Measurements from ENCODE around the gene SP8. TPM values are rescaled to one million over a fixed set of nuclear protein-coding genes. Genes with fewer than 3 reads are reported as not detected.

Gene SP8
- total RNA-seq, 1 donor from 2014 or later = not detected

- intact Hi-C loops (cut with micrococcal nuclease) = loop anchor here (5.0 to 10.0 kb wide), 3 partner anchors 457 to 972 kb away; partner anchors contain the start of gene DNAH11
Observed at GRCh38 chr7:20795361-20795760, 8.7 kb upstream of the SP8 start.

GRCh38 chr7:20794676-20795075 is 8.0 kb upstream of the SP8 start:
- intact Hi-C loops (cut with micrococcal nuclease) = loop anchor here (5.0 to 10.0 kb wide), 3 partner anchors 458 to 973 kb away; partner anchors contain the start of gene DNAH11

DNA sequence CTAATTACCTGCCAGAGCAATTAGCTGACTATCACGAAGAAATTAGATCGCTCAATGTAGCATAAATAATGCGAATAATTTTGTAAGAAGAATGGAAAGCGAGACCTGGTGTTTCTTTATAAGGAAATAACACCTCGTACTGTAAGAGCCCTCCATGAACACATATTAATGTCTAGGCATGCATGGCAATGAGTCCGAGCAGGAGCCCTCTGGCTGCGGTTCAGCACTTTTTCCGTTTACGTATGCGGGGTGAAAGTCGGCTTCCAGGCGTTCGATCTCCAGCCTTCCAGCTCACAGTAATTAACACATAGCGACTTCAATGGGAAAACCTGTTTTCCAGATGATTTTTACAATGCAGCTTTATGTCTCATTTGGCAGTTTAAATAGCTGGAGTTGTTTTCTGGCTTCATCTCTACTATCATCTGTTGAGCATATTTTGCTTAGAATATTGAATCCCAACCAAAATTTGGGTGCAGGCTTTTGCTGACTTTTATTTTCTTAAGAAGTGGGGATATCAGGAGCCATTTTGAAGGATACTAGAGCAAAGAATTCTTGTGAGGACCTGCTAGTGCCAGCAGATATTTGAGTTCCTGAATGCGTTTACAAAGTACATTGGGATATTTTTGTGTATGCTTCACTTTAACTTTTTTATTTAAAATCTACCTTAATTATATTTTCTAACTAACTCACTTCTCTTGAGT is 7.2 kb upstream of the SP8 start:
- intact Hi-C loops (cut with micrococcal nuclease) = loop anchor here (10.0 kb wide), 1 partner anchor 751 kb away; the partner anchor contains the start of gene DNAH11

DNA sequence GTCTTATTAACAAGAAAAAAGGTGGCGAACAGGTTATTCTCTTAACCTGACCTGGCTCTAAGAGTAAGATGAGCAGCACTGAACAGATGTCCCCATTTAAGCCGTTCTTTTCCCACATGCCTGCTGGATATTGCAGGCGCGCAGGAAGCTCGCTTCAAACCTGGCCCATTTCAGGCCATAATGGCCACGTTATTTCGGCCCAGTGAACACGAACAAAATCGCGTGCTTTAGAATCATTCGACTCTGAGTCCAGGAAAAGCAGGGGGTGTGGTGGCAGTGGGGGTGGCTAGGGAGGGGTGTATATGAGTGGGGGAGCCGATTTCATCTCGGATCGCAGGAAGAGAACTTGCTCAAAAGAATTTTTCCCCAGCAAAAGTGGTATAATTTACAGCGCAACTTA is 6.6 kb upstream of the SP8 start:
- intact Hi-C loops (cut with micrococcal nuclease) = loop anchor here (10.0 kb wide), 1 partner anchor 752 kb away; the partner anchor contains the start of gene DNAH11

GRCh38 chr7:20791538-20792434 is 5.1 kb upstream of the SP8 start:
- intact Hi-C loops (cut with micrococcal nuclease) = loop anchor here (10.0 kb wide), 1 partner anchor 753 kb away; the partner anchor contains the start of gene DNAH11

DNA sequence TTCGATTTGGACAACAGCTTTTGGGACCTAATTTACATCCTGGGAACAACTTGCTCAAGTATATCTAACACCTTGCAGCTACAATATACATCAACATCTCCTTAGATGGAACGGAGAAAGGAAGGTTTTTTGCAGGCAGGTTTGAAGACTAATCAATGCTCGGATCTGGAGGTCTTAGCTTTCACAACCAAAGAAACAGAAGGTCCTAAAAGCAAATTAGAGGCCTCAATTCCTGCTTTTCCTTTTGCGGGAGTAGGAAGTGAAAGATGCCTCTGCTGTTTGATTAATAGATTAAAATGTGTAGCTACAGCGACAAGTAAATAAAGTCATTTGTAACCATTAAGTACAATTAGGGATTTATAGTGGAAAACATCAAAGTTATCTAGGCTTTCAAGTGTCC is 3.7 kb upstream of the SP8 start:
- intact Hi-C loops (cut with micrococcal nuclease) = loop anchor here (10.0 kb wide), 1 partner anchor 754 kb away; the partner anchor contains the start of gene DNAH11

GRCh38 chr7:20788420-20788990 is 1.8 kb upstream of the SP8 start:
- intact Hi-C loops (cut with micrococcal nuclease) = loop anchor here (5.0 kb wide), 1 partner anchor 1676 kb away; no protein-coding TSS in a partner anchor

- intact Hi-C loops (cut with micrococcal nuclease) = loop anchor here (5.0 kb wide), 1 partner anchor 1676 kb away; no protein-coding TSS in a partner anchor
Observed at GRCh38 chr7:20787660-20788419, 1.2 kb upstream of the SP8 start.

DNA sequence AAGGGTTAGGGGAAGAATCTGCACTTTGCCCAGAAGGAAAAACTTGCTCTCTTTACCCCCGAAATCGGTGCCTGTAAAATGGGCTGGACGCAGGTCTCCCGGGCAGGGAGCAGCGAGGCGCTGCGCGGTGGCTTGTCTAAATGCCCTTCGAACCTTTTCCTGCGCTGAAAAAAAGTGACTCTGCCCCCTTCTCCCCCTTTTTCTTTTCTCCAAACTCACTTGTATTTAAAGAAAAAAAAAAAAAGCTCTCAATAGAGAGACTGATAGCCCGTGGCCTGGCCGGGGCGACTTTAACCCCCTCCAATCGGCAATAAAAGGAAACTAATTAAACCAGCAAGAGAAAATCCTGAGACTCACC is 286 bp downstream of the SP8 start:
- intact Hi-C loops (cut with micrococcal nuclease) = loop anchor here (1.0 to 5.0 kb wide), 2 partner anchors 10 to 1674 kb away; no protein-coding TSS in a partner anchor

DNA sequence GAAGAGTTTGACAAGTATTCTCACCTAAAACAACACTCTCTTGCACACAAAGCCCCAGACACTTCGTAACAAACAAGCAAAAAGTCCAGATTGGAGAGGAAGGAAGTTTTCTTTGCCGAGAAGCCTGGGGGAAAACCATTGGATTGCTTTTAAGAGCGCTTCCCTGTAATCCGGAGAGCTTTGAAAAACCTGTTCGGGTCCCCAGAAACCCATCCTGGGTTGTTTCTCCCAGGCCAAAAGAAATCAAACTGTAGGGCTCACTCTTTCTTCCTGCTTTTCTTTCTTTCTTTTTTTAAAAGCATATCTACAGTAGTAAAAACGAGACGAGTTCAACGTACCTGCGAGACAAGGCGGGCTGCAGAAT is 655 bp downstream of the SP8 start:
- intact Hi-C loops (cut with micrococcal nuclease) = loop anchor here (1.0 to 5.0 kb wide), 2 partner anchors 10 to 1674 kb away; no protein-coding TSS in a partner anchor

GRCh38 chr7:20785157-20786048 is 1.3 kb downstream of the SP8 start:
- intact Hi-C loops (cut with micrococcal nuclease) = loop anchor here (1.0 to 5.0 kb wide), 2 partner anchors 11 to 1673 kb away; no protein-coding TSS in a partner anchor

DNA sequence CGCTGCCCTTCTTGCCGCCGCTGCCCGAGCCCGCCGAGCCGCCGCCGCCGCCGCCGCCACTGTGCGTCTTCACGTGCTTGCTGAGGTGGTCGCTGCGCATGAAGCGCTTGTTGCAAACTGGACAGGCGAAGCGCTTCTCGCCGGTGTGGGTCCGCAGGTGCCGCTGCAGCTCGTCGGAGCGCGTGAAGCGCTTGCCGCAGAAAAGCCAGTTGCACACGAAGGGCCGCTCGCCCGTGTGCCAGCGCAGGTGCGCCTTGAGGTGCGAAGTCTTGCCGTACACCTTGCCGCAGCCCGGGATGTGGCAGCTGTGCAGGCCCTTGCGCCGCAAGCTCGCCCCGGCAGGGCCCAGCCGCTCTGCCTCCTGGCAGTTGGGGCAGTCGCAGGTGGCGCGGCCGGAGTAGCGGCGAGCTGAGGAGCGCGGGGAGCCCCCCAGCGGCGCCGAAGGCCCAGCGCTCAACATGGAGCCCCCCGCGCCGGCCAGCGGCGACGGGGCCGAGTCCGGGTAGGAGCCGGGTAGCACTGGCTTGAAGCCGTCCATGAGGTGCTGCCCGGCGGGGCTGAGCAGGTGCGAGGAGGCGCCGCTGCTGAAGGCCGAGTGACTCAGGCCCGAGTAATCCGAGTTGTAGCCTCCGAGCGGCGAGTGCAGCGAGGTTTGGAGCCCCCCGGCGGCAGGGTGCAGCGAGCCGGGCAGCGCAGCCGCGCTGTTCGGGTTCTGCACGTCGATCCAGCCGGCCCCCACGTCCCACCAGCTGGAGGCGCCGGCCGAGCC is 2.1 kb downstream of the SP8 start:
- intact Hi-C loops (cut with micrococcal nuclease) = loop anchor here (5.0 kb wide), 2 partner anchors 452 to 1672 kb away; partner anchors contain the start of gene ITGB8

GRCh38 chr7:20783700-20784387 is 2.8 kb downstream of the SP8 start:
- intact Hi-C loops (cut with micrococcal nuclease) = loop anchor here (2.0 to 5.0 kb wide), 2 partner anchors 15 to 452 kb away; partner anchors contain the start of gene ITGB8

GRCh38 chr7:20783125-20783699 is 3.5 kb downstream of the SP8 start:
- intact Hi-C loops (cut with micrococcal nuclease) = loop anchor here (2.0 to 5.0 kb wide), 2 partner anchors 16 to 451 kb away; partner anchors contain the start of gene ITGB8

- intact Hi-C loops (cut with micrococcal nuclease) = loop anchor here (2.0 to 5.0 kb wide), 4 partner anchors 476 to 1303 kb away; no protein-coding TSS in a partner anchor
Observed at GRCh38 chr7:20779041-20779440, 7.6 kb downstream of the SP8 start.

DNA sequence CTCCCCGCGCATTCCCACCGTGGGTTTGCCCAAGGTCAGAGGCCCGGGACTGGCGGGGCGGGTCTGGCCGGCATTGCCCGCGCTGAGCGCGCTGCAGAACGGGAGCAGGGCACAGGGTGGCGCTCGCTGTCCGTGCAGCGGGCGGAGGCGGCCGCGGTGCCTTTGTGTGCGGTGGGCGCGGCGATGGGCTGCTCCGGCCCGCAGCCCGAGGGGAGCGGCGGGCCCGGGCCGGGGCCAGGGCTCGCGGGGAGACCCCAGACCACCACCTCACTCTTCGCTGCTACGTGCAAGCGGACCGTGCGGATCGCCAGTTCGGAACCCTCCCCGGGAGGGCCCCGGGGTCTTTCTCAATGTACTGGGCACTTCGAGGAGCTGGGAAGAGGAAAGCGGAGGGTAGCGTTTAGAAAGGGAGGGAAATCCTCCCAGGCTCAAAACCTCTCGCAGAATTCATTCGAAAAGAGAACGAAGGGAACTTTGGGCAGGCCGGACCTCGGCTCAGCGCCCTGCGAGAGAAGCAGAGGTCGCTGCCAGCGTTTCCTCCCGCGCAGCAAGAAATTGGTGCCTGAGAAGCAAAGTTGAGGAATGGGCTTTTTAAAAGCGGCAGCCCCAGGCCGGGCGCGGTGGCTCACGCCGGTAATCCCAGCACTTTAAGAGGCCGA is 8.5 kb downstream of the SP8 start:
- intact Hi-C loops (cut with micrococcal nuclease) = loop anchor here (2.0 to 5.0 kb wide), 4 partner anchors 477 to 1304 kb away; no protein-coding TSS in a partner anchor
